NCI-H345 (cell line): Measurements from ENCODE around the gene CCR7.

Experiments used
- DNase-seq: peaks from one replicate; lab custom pipeline; 2025; lab: John Stamatoyannopoulos, UW

Gene CCR7

GRCh38 chr17:40562838-40563219 is 2.4 kb downstream of the CCR7 start:
- DNase-seq, result no peak

GRCh38 chr17:40561871-40562611 is 3.2 kb downstream of the CCR7 start:
- DNase-seq, result no peak

- DNase-seq, result no peak
Measured at GRCh38 chr17:40561294-40561870, 3.9 kb downstream of the CCR7 start.

- no peak for DNase-seq
Measured at GRCh38 chr17:40560592-40561293, 4.5 kb downstream of the CCR7 start.

GRCh38 chr17:40559954-40560591 is 5.2 kb downstream of the CCR7 start:
- peak; percentile 88 for DNase-seq

- no peak for DNase-seq
Measured at GRCh38 chr17:40559564-40559916, 5.7 kb downstream of the CCR7 start.

- DNase-seq, result no peak
Measured at GRCh38 chr17:40558890-40559563, 6.2 kb downstream of the CCR7 start.

GRCh38 chr17:40558300-40558889 is 6.9 kb downstream of the CCR7 start:
- no peak for DNase-seq

GRCh38 chr17:40557531-40558299 is 7.6 kb downstream of the CCR7 start:
- DNase-seq, result no peak

GRCh38 chr17:40556884-40557414 is 8.3 kb downstream of the CCR7 start:
- no peak for DNase-seq

- no peak for DNase-seq
Measured at GRCh38 chr17:40556198-40556661, 9.0 kb downstream of the CCR7 start.

GRCh38 chr17:40555296-40556190 is 9.7 kb downstream of the CCR7 start:
- no peak for DNase-seq

GRCh38 chr17:40554646-40555295 is 10.5 kb downstream of the CCR7 start:
- DNase-seq, result no peak

GRCh38 chr17:40553694-40554534 is 11.4 kb downstream of the CCR7 start:
- peak; percentile 51 for DNase-seq

- DNase-seq, result no peak
Measured at GRCh38 chr17:40552806-40553693, 12.2 kb downstream of the CCR7 start.

GRCh38 chr17:40551879-40552768 is 13.1 kb downstream of the CCR7 start:
- no peak for DNase-seq
